GM21723 (cell line): Measurements from ENCODE around the gene TTLL13.
"Not testable (repeated sequence)": the region's sequence is repeated elsewhere in the genome, so short reads cannot be mapped to it uniquely, and the experiment has no call there.

Experiments
- ATAC-seq: cut with Tn5 transposase; IDR thresholded peaks from one replicate; pipeline ENCODE4 v1.9.1; 2021; ENCODE audit warnings: mild to moderate bottlenecking, moderate library complexity; ENCODE audit not compliant: unreplicated experiment

The TTLL13 gene

GRCh38 chr15:90271459-90272166, 22.3 kb downstream of the TTLL13 start:
- ATAC-seq, result no peak

GRCh38 chr15:90278467-90278866, 29.1 kb downstream of the TTLL13 start:
- ATAC-seq, result not testable (repeated sequence)

GRCh38 chr15:90280743-90281142, 31.4 kb downstream of the TTLL13 start:
- not testable (repeated sequence) for ATAC-seq

GRCh38 chr15:90281637-90282036, 32.3 kb downstream of the TTLL13 start:
- not testable (repeated sequence) for ATAC-seq

- ATAC-seq, result no peak
Observed at GRCh38 chr15:90286678-90287077, 37.3 kb downstream of the TTLL13 start.

- no peak for ATAC-seq
Observed at GRCh38 chr15:90287101-90287500, 37.7 kb downstream of the TTLL13 start.

- no peak for ATAC-seq
Observed at GRCh38 chr15:90287946-90288345, 38.6 kb downstream of the TTLL13 start.

- ATAC-seq, result no peak
Observed at GRCh38 chr15:90291679-90292356, 42.5 kb downstream of the TTLL13 start.

- not testable (repeated sequence) for ATAC-seq
Observed at GRCh38 chr15:90293040-90293810, 43.9 kb downstream of the TTLL13 start.

- no peak for ATAC-seq
Observed at GRCh38 chr15:90294159-90294558, 44.8 kb downstream of the TTLL13 start.

GRCh38 chr15:90294601-90295269, 45.4 kb downstream of the TTLL13 start:
- ATAC-seq, result no peak

GRCh38 chr15:90295270-90295648, 45.9 kb downstream of the TTLL13 start:
- no peak for ATAC-seq

GRCh38 chr15:90296316-90296884, 47.0 kb downstream of the TTLL13 start:
- ATAC-seq, result not testable (repeated sequence)

GRCh38 chr15:90297021-90297420, 47.7 kb downstream of the TTLL13 start:
- ATAC-seq, result no peak

GRCh38 chr15:90300541-90300940, 51.2 kb downstream of the TTLL13 start:
- no peak for ATAC-seq

- ATAC-seq, result no peak
Observed at GRCh38 chr15:90300988-90301706, 51.8 kb downstream of the TTLL13 start.

- ATAC-seq, result no peak
Observed at GRCh38 chr15:90301707-90302300, 52.4 kb downstream of the TTLL13 start.

GRCh38 chr15:90305355-90305754, 56.0 kb downstream of the TTLL13 start:
- ATAC-seq, result not testable (repeated sequence)

GRCh38 chr15:90305932-90306331, 56.6 kb downstream of the TTLL13 start:
- ATAC-seq, result no peak

GRCh38 chr15:90306560-90306959, 57.2 kb downstream of the TTLL13 start:
- ATAC-seq, result peak; percentile 80
